ENCODE measurements around the gene ADAMTS17. TPM values are rescaled to one million over a fixed set of nuclear protein-coding genes. Genes with fewer than 3 reads are reported as not detected.

ADAMTS17 gene
- total and polyA plus RNA-seq, 4 donors = 0.28 to 46.9 (median 9.1) TPM

DNA sequence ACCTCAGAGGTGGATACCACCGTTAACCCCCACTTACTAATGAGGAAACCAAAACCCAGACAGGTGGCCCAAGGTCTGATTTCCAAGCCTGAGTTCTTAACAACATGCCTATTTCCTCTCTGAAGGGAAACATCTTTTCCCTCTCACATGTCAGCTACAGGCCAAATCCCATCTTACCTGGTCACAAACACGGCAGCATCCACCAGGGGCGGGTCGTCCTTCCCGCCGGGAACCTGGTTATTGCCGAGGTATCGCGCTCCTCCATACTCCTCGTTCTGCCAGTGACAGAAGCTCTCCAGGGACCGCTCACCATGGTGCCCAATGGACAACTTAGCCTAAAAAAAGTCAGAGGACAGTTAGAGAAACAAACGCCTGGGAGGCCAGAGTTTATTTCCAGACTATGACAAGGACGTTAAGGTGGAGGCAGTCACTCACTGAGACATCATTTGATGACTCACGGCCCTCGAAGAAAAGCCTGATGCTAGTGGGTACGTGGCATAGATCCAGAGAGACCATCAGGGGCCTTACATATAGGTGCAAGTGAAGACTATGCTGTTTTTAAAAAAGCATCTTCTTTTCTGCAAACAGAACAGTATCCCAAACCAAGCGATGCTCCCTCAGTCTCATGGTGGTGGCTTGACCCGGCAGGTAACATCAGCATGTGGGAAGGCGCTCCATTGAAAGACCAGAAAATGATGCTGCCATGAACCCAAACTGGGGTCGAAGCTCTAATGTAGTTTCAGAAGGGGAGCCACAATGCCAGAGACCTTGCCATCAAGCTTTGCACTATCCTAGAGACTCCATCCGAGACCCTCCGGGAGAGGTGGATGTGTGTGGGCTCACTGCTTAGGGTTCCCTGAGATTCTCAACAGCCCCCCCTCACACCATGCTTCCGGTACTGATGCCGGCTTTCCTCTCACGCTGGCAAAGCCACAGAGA lies 80.2 kb downstream of the ADAMTS17 start:
- Histone ChIP-seq H3K36me3 (ENCODE audit: control insufficient read depth in 4 of 4, insufficient read depth in 3 of 4, low read depth in 1 of 4, low read length in 3 of 4) (peaks cover 0 to 21% (median 11%) of the 10 kb centered on the region in 4 donors), H3K27me3 (ENCODE audit: control insufficient read depth in 4 of 4, insufficient read depth in 4 of 4, low read length in 3 of 4) (no peaks in the 10 kb centered on the region), H3K4me3 (ENCODE audit: low read depth in 1 of 3, low read length in 3 of 3) (no peak overlapping the region), H3K9ac (ENCODE audit: low read depth in 1 of 2, low read length in 2 of 2) (no peak overlapping the region), H3K27ac (ENCODE audit: low read depth in 1 of 2, low read length in 2 of 2) (no peak overlapping the region), H3K9me3 (ENCODE audit: control insufficient read depth in 4 of 4, low read length in 3 of 4) (no peaks in the 10 kb centered on the region), H3K4me1 (ENCODE audit: control insufficient read depth in 4 of 4, insufficient read depth in 4 of 4, low read length in 3 of 4) (no peaks in the 10 kb centered on the region)
- TF ChIP-seq NR2F2 (IDR thresholded peaks at IDR 0.05) (no peak), HNF4G (IDR thresholded peaks at IDR 0.05) (no peak), YY1 (IDR thresholded peaks at IDR 0.05) (no peak), TAF1 (conservative IDR thresholded peaks at IDR 0.05) (no peak), HNF4A (conservative IDR thresholded peaks at IDR 0.05) (no peak)
- TF ChIP-seq, protein P1, sequence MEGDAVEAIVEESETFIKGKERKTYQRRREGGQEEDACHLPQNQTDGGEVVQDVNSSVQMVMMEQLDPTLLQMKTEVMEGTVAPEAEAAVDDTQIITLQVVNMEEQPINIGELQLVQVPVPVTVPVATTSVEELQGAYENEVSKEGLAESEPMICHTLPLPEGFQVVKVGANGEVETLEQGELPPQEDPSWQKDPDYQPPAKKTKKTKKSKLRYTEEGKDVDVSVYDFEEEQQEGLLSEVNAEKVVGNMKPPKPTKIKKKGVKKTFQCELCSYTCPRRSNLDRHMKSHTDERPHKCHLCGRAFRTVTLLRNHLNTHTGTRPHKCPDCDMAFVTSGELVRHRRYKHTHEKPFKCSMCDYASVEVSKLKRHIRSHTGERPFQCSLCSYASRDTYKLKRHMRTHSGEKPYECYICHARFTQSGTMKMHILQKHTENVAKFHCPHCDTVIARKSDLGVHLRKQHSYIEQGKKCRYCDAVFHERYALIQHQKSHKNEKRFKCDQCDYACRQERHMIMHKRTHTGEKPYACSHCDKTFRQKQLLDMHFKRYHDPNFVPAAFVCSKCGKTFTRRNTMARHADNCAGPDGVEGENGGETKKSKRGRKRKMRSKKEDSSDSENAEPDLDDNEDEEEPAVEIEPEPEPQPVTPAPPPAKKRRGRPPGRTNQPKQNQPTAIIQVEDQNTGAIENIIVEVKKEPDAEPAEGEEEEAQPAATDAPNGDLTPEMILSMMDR (IDR thresholded peaks at IDR 0.05; ENCODE audit: low read depth, low read length, missing input control) = no peak
- TF ChIP-seq, protein P2, sequence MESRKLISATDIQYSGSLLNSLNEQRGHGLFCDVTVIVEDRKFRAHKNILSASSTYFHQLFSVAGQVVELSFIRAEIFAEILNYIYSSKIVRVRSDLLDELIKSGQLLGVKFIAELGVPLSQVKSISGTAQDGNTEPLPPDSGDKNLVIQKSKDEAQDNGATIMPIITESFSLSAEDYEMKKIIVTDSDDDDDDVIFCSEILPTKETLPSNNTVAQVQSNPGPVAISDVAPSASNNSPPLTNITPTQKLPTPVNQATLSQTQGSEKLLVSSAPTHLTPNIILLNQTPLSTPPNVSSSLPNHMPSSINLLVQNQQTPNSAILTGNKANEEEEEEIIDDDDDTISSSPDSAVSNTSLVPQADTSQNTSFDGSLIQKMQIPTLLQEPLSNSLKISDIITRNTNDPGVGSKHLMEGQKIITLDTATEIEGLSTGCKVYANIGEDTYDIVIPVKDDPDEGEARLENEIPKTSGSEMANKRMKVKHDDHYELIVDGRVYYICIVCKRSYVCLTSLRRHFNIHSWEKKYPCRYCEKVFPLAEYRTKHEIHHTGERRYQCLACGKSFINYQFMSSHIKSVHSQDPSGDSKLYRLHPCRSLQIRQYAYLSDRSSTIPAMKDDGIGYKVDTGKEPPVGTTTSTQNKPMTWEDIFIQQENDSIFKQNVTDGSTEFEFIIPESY (IDR thresholded peaks at IDR 0.05) = no peak
- TF ChIP-seq, protein P3, sequence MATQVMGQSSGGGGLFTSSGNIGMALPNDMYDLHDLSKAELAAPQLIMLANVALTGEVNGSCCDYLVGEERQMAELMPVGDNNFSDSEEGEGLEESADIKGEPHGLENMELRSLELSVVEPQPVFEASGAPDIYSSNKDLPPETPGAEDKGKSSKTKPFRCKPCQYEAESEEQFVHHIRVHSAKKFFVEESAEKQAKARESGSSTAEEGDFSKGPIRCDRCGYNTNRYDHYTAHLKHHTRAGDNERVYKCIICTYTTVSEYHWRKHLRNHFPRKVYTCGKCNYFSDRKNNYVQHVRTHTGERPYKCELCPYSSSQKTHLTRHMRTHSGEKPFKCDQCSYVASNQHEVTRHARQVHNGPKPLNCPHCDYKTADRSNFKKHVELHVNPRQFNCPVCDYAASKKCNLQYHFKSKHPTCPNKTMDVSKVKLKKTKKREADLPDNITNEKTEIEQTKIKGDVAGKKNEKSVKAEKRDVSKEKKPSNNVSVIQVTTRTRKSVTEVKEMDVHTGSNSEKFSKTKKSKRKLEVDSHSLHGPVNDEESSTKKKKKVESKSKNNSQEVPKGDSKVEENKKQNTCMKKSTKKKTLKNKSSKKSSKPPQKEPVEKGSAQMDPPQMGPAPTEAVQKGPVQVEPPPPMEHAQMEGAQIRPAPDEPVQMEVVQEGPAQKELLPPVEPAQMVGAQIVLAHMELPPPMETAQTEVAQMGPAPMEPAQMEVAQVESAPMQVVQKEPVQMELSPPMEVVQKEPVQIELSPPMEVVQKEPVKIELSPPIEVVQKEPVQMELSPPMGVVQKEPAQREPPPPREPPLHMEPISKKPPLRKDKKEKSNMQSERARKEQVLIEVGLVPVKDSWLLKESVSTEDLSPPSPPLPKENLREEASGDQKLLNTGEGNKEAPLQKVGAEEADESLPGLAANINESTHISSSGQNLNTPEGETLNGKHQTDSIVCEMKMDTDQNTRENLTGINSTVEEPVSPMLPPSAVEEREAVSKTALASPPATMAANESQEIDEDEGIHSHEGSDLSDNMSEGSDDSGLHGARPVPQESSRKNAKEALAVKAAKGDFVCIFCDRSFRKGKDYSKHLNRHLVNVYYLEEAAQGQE (IDR thresholded peaks at IDR 0.05) = no peak
- TF ChIP-seq, protein P4, sequence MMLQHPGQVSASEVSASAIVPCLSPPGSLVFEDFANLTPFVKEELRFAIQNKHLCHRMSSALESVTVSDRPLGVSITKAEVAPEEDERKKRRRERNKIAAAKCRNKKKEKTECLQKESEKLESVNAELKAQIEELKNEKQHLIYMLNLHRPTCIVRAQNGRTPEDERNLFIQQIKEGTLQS (IDR thresholded peaks at IDR 0.05) = no peak
- TF ChIP-seq, protein P5, sequence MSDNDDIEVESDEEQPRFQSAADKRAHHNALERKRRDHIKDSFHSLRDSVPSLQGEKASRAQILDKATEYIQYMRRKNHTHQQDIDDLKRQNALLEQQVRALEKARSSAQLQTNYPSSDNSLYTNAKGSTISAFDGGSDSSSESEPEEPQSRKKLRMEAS (IDR thresholded peaks at IDR 0.05) = no peak
- DNase-seq (ENCODE audit: low spot score) = no peak
- WGBS = 88% methylated on average over 25 of the region's 25 CpGs

DNA sequence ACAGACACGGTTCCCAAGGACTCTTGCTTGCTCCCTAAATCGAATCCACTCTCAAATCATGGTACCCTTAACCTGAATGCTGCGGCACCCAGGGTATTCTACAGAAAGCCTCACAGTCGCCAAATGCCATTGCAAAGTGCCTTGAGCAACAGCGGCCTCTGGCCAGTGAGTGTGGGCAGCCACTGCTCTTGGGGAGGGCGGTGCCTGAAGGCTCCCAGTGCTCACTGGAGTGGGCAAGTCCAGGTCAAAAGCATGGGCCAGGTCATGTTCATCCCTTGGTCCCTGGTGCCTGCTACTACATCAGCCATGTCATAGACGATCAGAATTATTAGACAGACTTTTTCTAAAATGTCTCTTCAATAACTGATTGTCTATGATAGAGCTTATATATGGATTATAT lies 82.5 kb downstream of the ADAMTS17 start:
- no peak overlapping the region for H3K9ac ChIP-seq (ENCODE audit: low read depth in 1 of 2, low read length in 2 of 2)
- no peaks in the 10 kb centered on the region for H3K9me3 ChIP-seq (ENCODE audit: control insufficient read depth in 4 of 4, low read length in 3 of 4)
- no peaks in the 10 kb centered on the region for H3K27me3 ChIP-seq (ENCODE audit: control insufficient read depth in 4 of 4, insufficient read depth in 4 of 4, low read length in 3 of 4)
- WGBS = 85% methylated on average over 7 of the region's 7 CpGs
- no peak overlapping the region for H3K4me3 ChIP-seq (ENCODE audit: low read depth in 1 of 3, low read length in 3 of 3)
- no peak for DNase-seq (ENCODE audit: low spot score)
- H3K27ac ChIP-seq (ENCODE audit: low read depth in 1 of 2, low read length in 2 of 2) = no peak overlapping the region
- no peaks in the 10 kb centered on the region for H3K4me1 ChIP-seq (ENCODE audit: control insufficient read depth in 4 of 4, insufficient read depth in 4 of 4, low read length in 3 of 4)
- peaks cover 0 to 21% (median 11%) of the 10 kb centered on the region in 4 donors for H3K36me3 ChIP-seq (ENCODE audit: control insufficient read depth in 4 of 4, insufficient read depth in 3 of 4, low read depth in 1 of 4, low read length in 3 of 4)
- TF ChIP-seq, protein P2 (IDR thresholded peaks at IDR 0.05) = no peak
- no peak for TF ChIP-seq FOXA1 (IDR thresholded peaks at IDR 0.05)
- TF ChIP-seq, protein P5 (IDR thresholded peaks at IDR 0.05) = no peak
- no peak for TF ChIP-seq RXRA (IDR thresholded peaks at IDR 0.05)
- TF ChIP-seq YY1 (IDR thresholded peaks at IDR 0.05) = no peak
- TF ChIP-seq, protein P4 (IDR thresholded peaks at IDR 0.05) = no peak
- no peak for TF ChIP-seq GABPA (IDR thresholded peaks at IDR 0.05 in 1 of 2, conservative IDR thresholded peaks at IDR 0.05 in 1 of 2)
- TF ChIP-seq JUND (IDR thresholded peaks at IDR 0.05) = no peak
- no peak for TF ChIP-seq FOXA2 (IDR thresholded peaks at IDR 0.05)
- no peak for TF ChIP-seq NR2F2 (IDR thresholded peaks at IDR 0.05)
- TF ChIP-seq TAF1 (conservative IDR thresholded peaks at IDR 0.05) = no peak
- TF ChIP-seq RAD21 (IDR thresholded peaks at IDR 0.05) = no peak
- TF ChIP-seq HNF4G (IDR thresholded peaks at IDR 0.05) = no peak
- TF ChIP-seq SP1 (IDR thresholded peaks at IDR 0.05) = no peak
- no peak for TF ChIP-seq EGR1 (IDR thresholded peaks at IDR 0.05; ENCODE audit: low read depth in 2 of 2)
